K562 (cell line): ENCODE data around the gene VSIG4. TPM values are rescaled to one million over a fixed set of nuclear protein-coding genes. Genes with fewer than 3 reads are reported as not detected.

Experiments used
- CBFB ChIP-seq: sonication (generic); formaldehyde crosslinking; IDR thresholded peaks from 2 replicates; pipeline ENCODE4 v1.4.0; 2020; ENCODE audit warnings: mild to moderate bottlenecking, missing genetic modification reagents
- CC2D1A ChIP-seq: fragments of 450-650 bp; IDR thresholded peaks from 2 replicates; pipeline ENCODE4 v1.6.1; 2017; ENCODE audit warnings: mild to moderate bottlenecking
- HIVEP1 ChIP-seq: fragments of 250-450 bp; sonication (Bioruptor Pico); IDR thresholded peaks from 2 replicates; pipeline ENCODE4 v1.4.0; 2020; ENCODE audit warnings: mild to moderate bottlenecking
- SREBF2 ChIP-seq: sonication (generic); formaldehyde crosslinking; IDR thresholded peaks from 2 replicates; pipeline ENCODE4 v1.4.0; 2020; ENCODE audit warnings: mild to moderate bottlenecking, missing genetic modification reagents
- TRIM24 ChIP-seq, 2 experiments: fragments of 450-650 bp; IDR thresholded peaks; 2 replicates each; pipeline ENCODE4 v1.6.1; 2016
- ZNF512 ChIP-seq: IDR thresholded peaks from 2 replicates; pipeline ENCODE4 v1.6.1; 2016; ENCODE audit warnings: missing genetic modification characterization, missing compliant biosample characterization
- polyA plus RNA-seq, 8 experiments: library from polyadenylated mRNA; depleted of rRNA in 4 of 8; stranded (reverse) in 5 of 8; unstranded in 3 of 8; fragments of >200 nt; fragmentation: Nextera tagmentation in 2 of 8; fragmentation: Illumina TruSeq in 1 of 8; extraction: Ambion mirVana in 2 of 8; extraction: Trizol in 1 of 8; gene quantifications; 2 replicates each; pipeline versions ENCODE4 v1.2.1 to v1.2.3, GENCODE V29; 2011 to 2014; ENCODE audit warnings: inconsistent platforms in 1 of 8, missing spikeins in 1 of 8
- total RNA-seq, 7 experiments: library from RNA; depleted of rRNA in 6 of 7; stranded (reverse); fragments of >200 nt in 6 of 7; fragmentation: Illumina TruSeq in 2 of 7; extraction: Trizol in 2 of 7; gene quantifications; 2 replicates each; pipeline versions ENCODE4 v1.2.1 to v1.2.3, GENCODE V29; 2011 to 2021; ENCODE audit warnings: low replicate concordance in 1 of 7
- TF ChIP-seq, protein P1 (sequence below): fragments of 150-350 bp; IDR thresholded peaks from 2 replicates; pipeline ENCODE4 v1.6.1; 2014; ENCODE audit warnings: low read depth, mild to moderate bottlenecking, low read length, borderline replicate concordance
- TF ChIP-seq, protein P2 (sequence below), 2 experiments: fragments of 150-350 bp in 1 of 2; IDR thresholded peaks; 2 replicates each; pipeline ENCODE4 v1.6.1; 2012 to 2016; ENCODE audit warnings: low read depth in 2 of 2, low read length in 2 of 2, mild to moderate bottlenecking in 1 of 2, moderate library complexity in 1 of 2
- TF ChIP-seq, protein P3 (sequence below): IDR thresholded peaks from 2 replicates; pipeline ENCODE4 v1.6.1; 2012; ENCODE audit warnings: low read depth, low read length, improper control_type of control experiment, borderline replicate concordance
- TF ChIP-seq, protein P4 (sequence below): IDR thresholded peaks from 3 replicates; pipeline ENCODE4 v1.6.1; 2011; ENCODE audit warnings: borderline replicate concordance, mild to moderate bottlenecking; ENCODE audit not compliant: insufficient read length, insufficient read depth
- TF ChIP-seq, protein P5 (sequence below): sonication (generic); formaldehyde crosslinking; IDR thresholded peaks from 2 replicates; pipeline ENCODE4 v1.8.0; 2022; ENCODE audit warnings: mild to moderate bottlenecking, missing genetic modification reagents

Gene VSIG4
- total and polyA plus RNA-seq, 9 of the 15 experiments (the other 6 are each of a cell fraction or from before 2014, with no cell fraction given), result 0.22 to 1.6 (median 0.46) TPM; not detected in 1

GRCh38 chrX:66009231-66009845, 30.5 kb downstream of the VSIG4 start (continued):
- TF ChIP-seq, protein P1, sequence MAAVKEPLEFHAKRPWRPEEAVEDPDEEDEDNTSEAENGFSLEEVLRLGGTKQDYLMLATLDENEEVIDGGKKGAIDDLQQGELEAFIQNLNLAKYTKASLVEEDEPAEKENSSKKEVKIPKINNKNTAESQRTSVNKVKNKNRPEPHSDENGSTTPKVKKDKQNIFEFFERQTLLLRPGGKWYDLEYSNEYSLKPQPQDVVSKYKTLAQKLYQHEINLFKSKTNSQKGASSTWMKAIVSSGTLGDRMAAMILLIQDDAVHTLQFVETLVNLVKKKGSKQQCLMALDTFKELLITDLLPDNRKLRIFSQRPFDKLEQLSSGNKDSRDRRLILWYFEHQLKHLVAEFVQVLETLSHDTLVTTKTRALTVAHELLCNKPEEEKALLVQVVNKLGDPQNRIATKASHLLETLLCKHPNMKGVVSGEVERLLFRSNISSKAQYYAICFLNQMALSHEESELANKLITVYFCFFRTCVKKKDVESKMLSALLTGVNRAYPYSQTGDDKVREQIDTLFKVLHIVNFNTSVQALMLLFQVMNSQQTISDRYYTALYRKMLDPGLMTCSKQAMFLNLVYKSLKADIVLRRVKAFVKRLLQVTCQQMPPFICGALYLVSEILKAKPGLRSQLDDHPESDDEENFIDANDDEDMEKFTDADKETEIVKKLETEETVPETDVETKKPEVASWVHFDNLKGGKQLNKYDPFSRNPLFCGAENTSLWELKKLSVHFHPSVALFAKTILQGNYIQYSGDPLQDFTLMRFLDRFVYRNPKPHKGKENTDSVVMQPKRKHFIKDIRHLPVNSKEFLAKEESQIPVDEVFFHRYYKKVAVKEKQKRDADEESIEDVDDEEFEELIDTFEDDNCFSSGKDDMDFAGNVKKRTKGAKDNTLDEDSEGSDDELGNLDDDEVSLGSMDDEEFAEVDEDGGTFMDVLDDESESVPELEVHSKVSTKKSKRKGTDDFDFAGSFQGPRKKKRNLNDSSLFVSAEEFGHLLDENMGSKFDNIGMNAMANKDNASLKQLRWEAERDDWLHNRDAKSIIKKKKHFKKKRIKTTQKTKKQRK, result no peak
- TF ChIP-seq, protein P2, sequence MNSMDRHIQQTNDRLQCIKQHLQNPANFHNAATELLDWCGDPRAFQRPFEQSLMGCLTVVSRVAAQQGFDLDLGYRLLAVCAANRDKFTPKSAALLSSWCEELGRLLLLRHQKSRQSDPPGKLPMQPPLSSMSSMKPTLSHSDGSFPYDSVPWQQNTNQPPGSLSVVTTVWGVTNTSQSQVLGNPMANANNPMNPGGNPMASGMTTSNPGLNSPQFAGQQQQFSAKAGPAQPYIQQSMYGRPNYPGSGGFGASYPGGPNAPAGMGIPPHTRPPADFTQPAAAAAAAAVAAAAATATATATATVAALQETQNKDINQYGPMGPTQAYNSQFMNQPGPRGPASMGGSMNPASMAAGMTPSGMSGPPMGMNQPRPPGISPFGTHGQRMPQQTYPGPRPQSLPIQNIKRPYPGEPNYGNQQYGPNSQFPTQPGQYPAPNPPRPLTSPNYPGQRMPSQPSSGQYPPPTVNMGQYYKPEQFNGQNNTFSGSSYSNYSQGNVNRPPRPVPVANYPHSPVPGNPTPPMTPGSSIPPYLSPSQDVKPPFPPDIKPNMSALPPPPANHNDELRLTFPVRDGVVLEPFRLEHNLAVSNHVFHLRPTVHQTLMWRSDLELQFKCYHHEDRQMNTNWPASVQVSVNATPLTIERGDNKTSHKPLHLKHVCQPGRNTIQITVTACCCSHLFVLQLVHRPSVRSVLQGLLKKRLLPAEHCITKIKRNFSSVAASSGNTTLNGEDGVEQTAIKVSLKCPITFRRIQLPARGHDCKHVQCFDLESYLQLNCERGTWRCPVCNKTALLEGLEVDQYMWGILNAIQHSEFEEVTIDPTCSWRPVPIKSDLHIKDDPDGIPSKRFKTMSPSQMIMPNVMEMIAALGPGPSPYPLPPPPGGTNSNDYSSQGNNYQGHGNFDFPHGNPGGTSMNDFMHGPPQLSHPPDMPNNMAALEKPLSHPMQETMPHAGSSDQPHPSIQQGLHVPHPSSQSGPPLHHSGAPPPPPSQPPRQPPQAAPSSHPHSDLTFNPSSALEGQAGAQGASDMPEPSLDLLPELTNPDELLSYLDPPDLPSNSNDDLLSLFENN (IDR thresholded peaks at IDR 0.05; ENCODE audit: low read depth in 2 of 2, low read length in 2 of 2), result peak in 1 of 2 experiments; percentile 87; a peak in 2 of 4 replicates
- TF ChIP-seq ZNF512 (tag) (no peak), CBFB (CRISPR knock-in tag) (no peak), HIVEP1 (no peak), TRIM24 (IDR thresholded peaks at IDR 0.05) (peak; percentile 70 to 79; a peak in 3 of 4 replicates), CC2D1A (peak; percentile 47; the same call in 1 of the 2 replicates), SREBF2 (no peak)
- TF ChIP-seq, protein P3, sequence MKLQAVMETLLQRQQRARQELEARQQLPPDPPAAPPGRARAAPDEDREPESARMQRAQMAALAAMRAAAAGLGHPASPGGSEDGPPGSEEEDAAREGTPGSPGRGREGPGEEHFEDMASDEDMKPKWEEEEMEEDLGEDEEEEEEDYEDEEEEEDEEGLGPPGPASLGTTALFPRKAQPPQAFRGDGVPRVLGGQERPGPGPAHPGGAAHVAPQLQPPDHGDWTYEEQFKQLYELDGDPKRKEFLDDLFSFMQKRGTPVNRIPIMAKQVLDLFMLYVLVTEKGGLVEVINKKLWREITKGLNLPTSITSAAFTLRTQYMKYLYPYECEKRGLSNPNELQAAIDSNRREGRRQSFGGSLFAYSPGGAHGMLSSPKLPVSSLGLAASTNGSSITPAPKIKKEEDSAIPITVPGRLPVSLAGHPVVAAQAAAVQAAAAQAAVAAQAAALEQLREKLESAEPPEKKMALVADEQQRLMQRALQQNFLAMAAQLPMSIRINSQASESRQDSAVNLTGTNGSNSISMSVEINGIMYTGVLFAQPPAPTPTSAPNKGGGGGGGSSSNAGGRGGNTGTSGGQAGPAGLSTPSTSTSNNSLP, result peak; percentile 87
- TF ChIP-seq, protein P4, sequence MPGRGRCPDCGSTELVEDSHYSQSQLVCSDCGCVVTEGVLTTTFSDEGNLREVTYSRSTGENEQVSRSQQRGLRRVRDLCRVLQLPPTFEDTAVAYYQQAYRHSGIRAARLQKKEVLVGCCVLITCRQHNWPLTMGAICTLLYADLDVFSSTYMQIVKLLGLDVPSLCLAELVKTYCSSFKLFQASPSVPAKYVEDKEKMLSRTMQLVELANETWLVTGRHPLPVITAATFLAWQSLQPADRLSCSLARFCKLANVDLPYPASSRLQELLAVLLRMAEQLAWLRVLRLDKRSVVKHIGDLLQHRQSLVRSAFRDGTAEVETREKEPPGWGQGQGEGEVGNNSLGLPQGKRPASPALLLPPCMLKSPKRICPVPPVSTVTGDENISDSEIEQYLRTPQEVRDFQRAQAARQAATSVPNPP, result no peak
- TF ChIP-seq, protein P5, sequence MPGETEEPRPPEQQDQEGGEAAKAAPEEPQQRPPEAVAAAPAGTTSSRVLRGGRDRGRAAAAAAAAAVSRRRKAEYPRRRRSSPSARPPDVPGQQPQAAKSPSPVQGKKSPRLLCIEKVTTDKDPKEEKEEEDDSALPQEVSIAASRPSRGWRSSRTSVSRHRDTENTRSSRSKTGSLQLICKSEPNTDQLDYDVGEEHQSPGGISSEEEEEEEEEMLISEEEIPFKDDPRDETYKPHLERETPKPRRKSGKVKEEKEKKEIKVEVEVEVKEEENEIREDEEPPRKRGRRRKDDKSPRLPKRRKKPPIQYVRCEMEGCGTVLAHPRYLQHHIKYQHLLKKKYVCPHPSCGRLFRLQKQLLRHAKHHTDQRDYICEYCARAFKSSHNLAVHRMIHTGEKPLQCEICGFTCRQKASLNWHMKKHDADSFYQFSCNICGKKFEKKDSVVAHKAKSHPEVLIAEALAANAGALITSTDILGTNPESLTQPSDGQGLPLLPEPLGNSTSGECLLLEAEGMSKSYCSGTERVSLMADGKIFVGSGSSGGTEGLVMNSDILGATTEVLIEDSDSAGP, result no peak
